ENCODE results near the gene SLC24A4.

The SLC24A4 gene

DNA sequence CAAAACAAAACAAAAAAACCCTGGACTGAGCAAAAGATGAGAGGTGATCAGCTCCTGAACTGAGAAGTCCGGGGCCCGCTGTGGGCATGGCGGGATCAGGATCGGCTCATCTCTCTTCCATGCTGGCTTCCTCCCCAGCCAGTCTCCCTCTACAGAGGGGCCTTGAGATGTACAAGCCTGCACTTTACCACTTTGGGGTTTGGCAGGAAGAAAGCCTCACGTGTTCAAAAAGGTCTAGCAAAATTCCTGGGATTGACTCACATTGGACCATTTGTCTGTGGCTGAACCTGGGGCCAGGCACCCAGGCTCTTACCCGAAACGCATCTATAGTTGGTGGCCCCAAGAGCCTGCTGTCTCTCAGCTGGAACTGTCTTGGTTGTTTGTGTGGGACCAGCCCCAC is 89.0 kb downstream of the SLC24A4 start:
- Histone ChIP-seq H3K79me2 (ENCODE audit: insufficient read depth, low read length) (no peaks in the 10 kb centered on the region), H3K9me3 (ENCODE audit: insufficient read depth, low read length) (no peaks in the 10 kb centered on the region), H3F3A (ENCODE audit: insufficient read depth) (no peaks in the 10 kb centered on the region), H3K36me3 (ENCODE audit: low read length) (no peaks in the 10 kb centered on the region), H3K9me2 (replicated peaks; ENCODE audit: insufficient read depth, low read length) (no peaks in the 10 kb centered on the region), H4K20me1 (ENCODE audit: low read depth, low read length) (no peaks in the 10 kb centered on the region; the same call in 1 of the 2 replicates), H2AFZ (ENCODE audit: low read depth, low read length, severe bottlenecking) (no peak overlapping the region), H3K4me3 (ENCODE audit: insufficient read depth, low read length, poor library complexity, severe bottlenecking) (no peak overlapping the region), H3K9ac (ENCODE audit: low read length) (no peak overlapping the region), H3K27me3 (ENCODE audit: low read length) (no peaks in the 10 kb centered on the region), H3K27ac (ENCODE audit: low read depth, low read length) (no peak overlapping the region), H3K4me2 (ENCODE audit: low read depth, low read length, poor library complexity, severe bottlenecking) (no peak overlapping the region)
- TF ChIP-seq CTCF (IDR thresholded peaks at IDR 0.05; ENCODE audit: insufficient read depth, low read length, poor library complexity, severe bottlenecking), result no peak
- TF ChIP-seq EZH2phosphoT487 (conservative IDR thresholded peaks at IDR 0.05; ENCODE audit: low read length), result no peak

GRCh38 chr14:92412912-92413311 is 89.9 kb downstream of the SLC24A4 start:
- H3K9me2 ChIP-seq (replicated peaks; ENCODE audit: insufficient read depth, low read length), result no peaks in the 10 kb centered on the region
- no peaks in the 10 kb centered on the region for H3F3A ChIP-seq (ENCODE audit: insufficient read depth)
- no peaks in the 10 kb centered on the region for H3K9me3 ChIP-seq (ENCODE audit: insufficient read depth, low read length)
- H3K4me3 ChIP-seq (ENCODE audit: insufficient read depth, low read length, poor library complexity, severe bottlenecking), result no peak overlapping the region
- H2AFZ ChIP-seq (ENCODE audit: low read depth, low read length, severe bottlenecking), result no peak overlapping the region
- no peak overlapping the region for H3K27ac ChIP-seq (ENCODE audit: low read depth, low read length)
- no peak overlapping the region for H3K9ac ChIP-seq (ENCODE audit: low read length)
- TF ChIP-seq CTCF (IDR thresholded peaks at IDR 0.05; ENCODE audit: insufficient read depth, low read length, poor library complexity, severe bottlenecking) (no peak), EZH2phosphoT487 (conservative IDR thresholded peaks at IDR 0.05; ENCODE audit: low read length) (no peak)
- H3K79me2 ChIP-seq (ENCODE audit: insufficient read depth, low read length), result no peaks in the 10 kb centered on the region
- H4K20me1 ChIP-seq (ENCODE audit: low read depth, low read length), result no peaks in the 10 kb centered on the region; the same call in 1 of the 2 replicates
- no peaks in the 10 kb centered on the region for H3K27me3 ChIP-seq (ENCODE audit: low read length)
- H3K4me2 ChIP-seq (ENCODE audit: low read depth, low read length, poor library complexity, severe bottlenecking), result no peak overlapping the region
- no peaks in the 10 kb centered on the region for H3K36me3 ChIP-seq (ENCODE audit: low read length)

DNA sequence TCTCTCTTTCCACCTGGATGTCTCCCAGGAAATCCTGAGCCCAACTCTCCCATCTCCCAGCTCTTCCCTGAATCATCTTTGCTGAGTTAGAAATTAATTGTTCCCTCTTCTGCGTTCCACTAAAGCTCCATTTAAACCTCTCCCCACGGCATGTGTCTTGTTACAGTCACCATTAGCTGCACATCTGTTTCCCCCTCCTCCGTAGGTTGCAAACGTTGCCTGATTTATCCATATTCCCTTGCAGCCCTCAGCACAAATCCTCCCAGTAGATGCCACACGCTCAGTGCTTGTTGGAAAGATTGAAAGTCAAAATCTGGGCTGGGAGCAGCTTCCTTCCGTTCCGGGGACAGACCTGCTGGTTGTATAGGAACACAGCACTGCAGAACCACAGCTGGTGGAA is 90.4 kb downstream of the SLC24A4 start:
- Histone ChIP-seq H3K4me3 (ENCODE audit: insufficient read depth, low read length, poor library complexity, severe bottlenecking) (no peak overlapping the region), H2AFZ (ENCODE audit: low read depth, low read length, severe bottlenecking) (no peak overlapping the region), H3K27ac (ENCODE audit: low read depth, low read length) (no peak overlapping the region), H4K20me1 (ENCODE audit: low read depth, low read length) (no peaks in the 10 kb centered on the region; the same call in 1 of the 2 replicates), H3F3A (ENCODE audit: insufficient read depth) (no peaks in the 10 kb centered on the region), H3K4me2 (ENCODE audit: low read depth, low read length, poor library complexity, severe bottlenecking) (no peak overlapping the region), H3K9ac (ENCODE audit: low read length) (no peak overlapping the region), H3K9me3 (ENCODE audit: insufficient read depth, low read length) (no peaks in the 10 kb centered on the region), H3K27me3 (ENCODE audit: low read length) (no peaks in the 10 kb centered on the region), H3K79me2 (ENCODE audit: insufficient read depth, low read length) (no peaks in the 10 kb centered on the region), H3K9me2 (replicated peaks; ENCODE audit: insufficient read depth, low read length) (no peaks in the 10 kb centered on the region), H3K36me3 (ENCODE audit: low read length) (no peaks in the 10 kb centered on the region)
- TF ChIP-seq CTCF (IDR thresholded peaks at IDR 0.05; ENCODE audit: insufficient read depth, low read length, poor library complexity, severe bottlenecking) (no peak), EZH2phosphoT487 (conservative IDR thresholded peaks at IDR 0.05; ENCODE audit: low read length) (no peak)
